Measurements from ENCODE around the gene CBX4. TPM values are rescaled to one million over a fixed set of nuclear protein-coding genes. Genes with fewer than 3 reads are reported as not detected.

Gene CBX4
- total and polyA plus RNA-seq, 4 donors, result 16.2 to 46.8 (median 30.6) TPM

- H3K4me1 ChIP-seq (ENCODE audit: control insufficient read depth, insufficient read depth, low read length), result peaks cover 14% of the 10 kb centered on the region
- H3K36me3 ChIP-seq (ENCODE audit: control insufficient read depth, insufficient read depth, low read length), result no peaks in the 10 kb centered on the region
- no peaks in the 10 kb centered on the region for H3K9me3 ChIP-seq (ENCODE audit: control insufficient read depth, insufficient read depth, low read length)
- DNase-seq (ENCODE audit: low read depth in 4 of 6, low spot score in 6 of 6), result no peak
- no peak overlapping the region for H3K27ac ChIP-seq (ENCODE audit: low read depth, low read length)
- 83% methylated on average over 6 of the region's 9 CpGs for WGBS (ENCODE audit: insufficient coverage)
- H3K27me3 ChIP-seq (ENCODE audit: control insufficient read depth, insufficient read depth, low read length), result no peaks in the 10 kb centered on the region
- H3K4me3 ChIP-seq (ENCODE audit: low read depth, low read length), result no peak overlapping the region
Observed at GRCh38 chr17:79873583-79873982, 34.3 kb upstream of the CBX4 start.

GRCh38 chr17:79872762-79873161, 33.5 kb upstream of the CBX4 start:
- Histone ChIP-seq H3K36me3 (ENCODE audit: control insufficient read depth, insufficient read depth, low read length) (no peaks in the 10 kb centered on the region), H3K9me3 (ENCODE audit: control insufficient read depth, insufficient read depth, low read length) (no peaks in the 10 kb centered on the region), H3K27me3 (ENCODE audit: control insufficient read depth, insufficient read depth, low read length) (no peaks in the 10 kb centered on the region), H3K4me3 (ENCODE audit: low read depth, low read length) (no peak overlapping the region), H3K4me1 (ENCODE audit: control insufficient read depth, insufficient read depth, low read length) (peaks cover 7% of the 10 kb centered on the region), H3K27ac (ENCODE audit: low read depth, low read length) (no peak overlapping the region)
- 88% methylated on average over 9 of the region's 10 CpGs for WGBS (ENCODE audit: insufficient coverage)
- DNase-seq (ENCODE audit: low read depth in 4 of 6, low spot score in 6 of 6), result no peak

- Histone ChIP-seq H3K4me3 (ENCODE audit: low read depth, low read length) (no peak overlapping the region), H3K4me1 (ENCODE audit: control insufficient read depth, insufficient read depth, low read length) (no peaks in the 10 kb centered on the region), H3K9me3 (ENCODE audit: control insufficient read depth, insufficient read depth, low read length) (no peaks in the 10 kb centered on the region), H3K36me3 (ENCODE audit: control insufficient read depth, insufficient read depth, low read length) (no peaks in the 10 kb centered on the region), H3K27me3 (ENCODE audit: control insufficient read depth, insufficient read depth, low read length) (no peaks in the 10 kb centered on the region), H3K27ac (ENCODE audit: low read depth, low read length) (no peak overlapping the region)
- no peak for DNase-seq (ENCODE audit: low read depth in 4 of 6, low spot score in 6 of 6)
- 82% methylated on average over 18 of the region's 18 CpGs for WGBS (ENCODE audit: insufficient coverage)
Observed at GRCh38 chr17:79871131-79871530, 31.9 kb upstream of the CBX4 start.

GRCh38 chr17:79870540-79870939, 31.3 kb upstream of the CBX4 start:
- no peaks in the 10 kb centered on the region for H3K4me1 ChIP-seq (ENCODE audit: control insufficient read depth, insufficient read depth, low read length)
- WGBS (ENCODE audit: insufficient coverage), result 63% methylated on average over 14 of the region's 15 CpGs
- H3K27ac ChIP-seq (ENCODE audit: low read depth, low read length), result no peak overlapping the region
- H3K9me3 ChIP-seq (ENCODE audit: control insufficient read depth, insufficient read depth, low read length), result no peaks in the 10 kb centered on the region
- no peaks in the 10 kb centered on the region for H3K27me3 ChIP-seq (ENCODE audit: control insufficient read depth, insufficient read depth, low read length)
- no peaks in the 10 kb centered on the region for H3K36me3 ChIP-seq (ENCODE audit: control insufficient read depth, insufficient read depth, low read length)
- no peak for DNase-seq (ENCODE audit: low read depth in 4 of 6, low spot score in 6 of 6)
- H3K4me3 ChIP-seq (ENCODE audit: low read depth, low read length), result no peak overlapping the region

- DNase-seq (ENCODE audit: low read depth in 4 of 6, low spot score in 6 of 6), result no peak
- Histone ChIP-seq H3K4me3 (ENCODE audit: low read depth, low read length) (no peak overlapping the region), H3K9me3 (ENCODE audit: control insufficient read depth, insufficient read depth, low read length) (no peaks in the 10 kb centered on the region), H3K36me3 (ENCODE audit: control insufficient read depth, insufficient read depth, low read length) (no peaks in the 10 kb centered on the region), H3K27ac (ENCODE audit: low read depth, low read length) (no peak overlapping the region), H3K27me3 (ENCODE audit: control insufficient read depth, insufficient read depth, low read length) (no peaks in the 10 kb centered on the region), H3K4me1 (ENCODE audit: control insufficient read depth, insufficient read depth, low read length) (peaks cover 8% of the 10 kb centered on the region)
- 78% methylated on average over 6 of the region's 11 CpGs for WGBS (ENCODE audit: insufficient coverage)
Observed at GRCh38 chr17:79866791-79867518, 27.7 kb upstream of the CBX4 start.

- WGBS (ENCODE audit: insufficient coverage), result 71% methylated on average over 11 of the region's 18 CpGs
- H3K4me1 ChIP-seq (ENCODE audit: control insufficient read depth, insufficient read depth, low read length), result peaks cover 11% of the 10 kb centered on the region
- H3K36me3 ChIP-seq (ENCODE audit: control insufficient read depth, insufficient read depth, low read length), result no peaks in the 10 kb centered on the region
- no peaks in the 10 kb centered on the region for H3K27me3 ChIP-seq (ENCODE audit: control insufficient read depth, insufficient read depth, low read length)
- H3K27ac ChIP-seq (ENCODE audit: low read depth, low read length), result no peak overlapping the region
- H3K4me3 ChIP-seq (ENCODE audit: low read depth, low read length), result no peak overlapping the region
- no peak for DNase-seq (ENCODE audit: low read depth in 4 of 6, low spot score in 6 of 6)
- no peaks in the 10 kb centered on the region for H3K9me3 ChIP-seq (ENCODE audit: control insufficient read depth, insufficient read depth, low read length)
Observed at GRCh38 chr17:79865351-79866210, 26.3 kb upstream of the CBX4 start.

- WGBS (ENCODE audit: insufficient coverage), result 78% methylated on average over 14 of the region's 20 CpGs
- H3K9me3 ChIP-seq (ENCODE audit: control insufficient read depth, insufficient read depth, low read length), result no peaks in the 10 kb centered on the region
Observed at GRCh38 chr17:79864617-79865250, 25.5 kb upstream of the CBX4 start.

GRCh38 chr17:79864147-79864546, 24.9 kb upstream of the CBX4 start:
- peaks cover 2% of the 10 kb centered on the region for H3K36me3 ChIP-seq (ENCODE audit: control insufficient read depth, insufficient read depth, low read length)
- no peaks in the 10 kb centered on the region for H3K27me3 ChIP-seq (ENCODE audit: control insufficient read depth, insufficient read depth, low read length)
- H3K27ac ChIP-seq (ENCODE audit: low read depth, low read length), result no peak overlapping the region
- no peaks in the 10 kb centered on the region for H3K9me3 ChIP-seq (ENCODE audit: control insufficient read depth, insufficient read depth, low read length)
- no peak overlapping the region for H3K4me3 ChIP-seq (ENCODE audit: low read depth, low read length)
- DNase-seq (ENCODE audit: low read depth in 4 of 6, low spot score in 6 of 6), result no peak
- H3K4me1 ChIP-seq (ENCODE audit: control insufficient read depth, insufficient read depth, low read length), result peaks cover 17% of the 10 kb centered on the region
- 71% methylated on average over 2 of the region's 9 CpGs for WGBS (ENCODE audit: insufficient coverage)

More at GRCh38 chr17:79864617-79865250, 25.5 kb upstream of the CBX4 start:
- Histone ChIP-seq H3K36me3 (ENCODE audit: control insufficient read depth, insufficient read depth, low read length) (peaks cover 2% of the 10 kb centered on the region), H3K4me1 (ENCODE audit: control insufficient read depth, insufficient read depth, low read length) (peaks cover 17% of the 10 kb centered on the region), H3K4me3 (ENCODE audit: low read depth, low read length) (no peak overlapping the region), H3K27me3 (ENCODE audit: control insufficient read depth, insufficient read depth, low read length) (no peaks in the 10 kb centered on the region), H3K27ac (ENCODE audit: low read depth, low read length) (no peak overlapping the region)
- no peak for DNase-seq (ENCODE audit: low read depth in 4 of 6, low spot score in 6 of 6)

- Histone ChIP-seq H3K4me3 (ENCODE audit: low read depth, low read length) (no peak overlapping the region), H3K27me3 (ENCODE audit: control insufficient read depth, insufficient read depth, low read length) (no peaks in the 10 kb centered on the region), H3K4me1 (ENCODE audit: control insufficient read depth, insufficient read depth, low read length) (peaks cover 17% of the 10 kb centered on the region), H3K9me3 (ENCODE audit: control insufficient read depth, insufficient read depth, low read length) (no peaks in the 10 kb centered on the region), H3K36me3 (ENCODE audit: control insufficient read depth, insufficient read depth, low read length) (peaks cover 2% of the 10 kb centered on the region), H3K27ac (ENCODE audit: low read depth, low read length) (no peak overlapping the region)
- DNase-seq (ENCODE audit: low read depth in 4 of 6, low spot score in 6 of 6), result no peak
- WGBS (ENCODE audit: insufficient coverage), result 72% methylated on average over 13 of the region's 13 CpGs
Observed at GRCh38 chr17:79862771-79863440, 23.7 kb upstream of the CBX4 start.
